Uterus (tissue), 2 donors: ENCODE results near the gene MAML2.

Experiments
- CTCF ChIP-seq, 4 experiments: fragments of 200-600 bp in 2 of 4; fragments of 450-650 bp in 2 of 4; sonication (generic) in 2 of 4; IDR thresholded peaks; one replicate each; pipeline ENCODE4 v1.5.1; 2016 to 2019; ENCODE audit warnings: antibody characterized with exemption in 4 of 4, mild to moderate bottlenecking in 2 of 4, moderate library complexity in 1 of 4
- POLR2A ChIP-seq, 2 donors: fragments of 450-650 bp; IDR thresholded peaks; one replicate each; pipeline ENCODE4 v1.6.1; 2016; ENCODE audit warnings: antibody characterized with exemption in 2 of 2, mild to moderate bottlenecking in 1 of 2, moderate library complexity in 1 of 2

GRCh38 chr11:96271777-96272176 lies 71.2 kb downstream of the MAML2 start:
- TF ChIP-seq CTCF (IDR thresholded peaks at IDR 0.05) (no peak), POLR2A (IDR thresholded peaks at IDR 0.05) (no peak)
